22Rv1 (cell line): ENCODE results near the gene TCF12.

Experiments
- ZFX ChIP-seq: fragments of 450-650 bp; IDR thresholded peaks from 2 replicates; pipeline ENCODE4 v1.6.1; 2017; ENCODE audit warnings: antibody characterized with exemption, borderline replicate concordance
- TF ChIP-seq, protein P1 (sequence below): fragments of 450-650 bp; IDR thresholded peaks from 2 replicates; pipeline ENCODE4 v1.5.1; 2017; ENCODE audit warnings: mild to moderate bottlenecking

DNA sequence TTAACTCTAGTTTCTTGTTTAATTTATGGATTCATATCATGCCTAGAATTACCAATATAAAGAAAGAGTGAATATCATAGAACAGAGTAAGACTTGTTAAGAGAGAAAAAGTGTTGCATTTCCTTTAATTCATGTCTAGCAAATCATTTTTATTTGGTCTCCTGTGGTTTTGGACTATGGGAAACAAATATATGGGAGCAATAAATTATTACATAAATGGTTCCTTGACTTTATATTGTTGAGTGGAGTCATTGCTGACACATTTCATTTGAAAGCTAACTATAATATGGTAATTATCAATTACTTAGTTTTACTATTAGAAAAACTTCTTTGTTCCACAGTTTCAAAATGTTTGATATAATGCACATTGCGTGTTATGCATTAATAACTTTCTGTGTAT lies 313.1 kb downstream of the TCF12 start:
- TF ChIP-seq, protein P1, sequence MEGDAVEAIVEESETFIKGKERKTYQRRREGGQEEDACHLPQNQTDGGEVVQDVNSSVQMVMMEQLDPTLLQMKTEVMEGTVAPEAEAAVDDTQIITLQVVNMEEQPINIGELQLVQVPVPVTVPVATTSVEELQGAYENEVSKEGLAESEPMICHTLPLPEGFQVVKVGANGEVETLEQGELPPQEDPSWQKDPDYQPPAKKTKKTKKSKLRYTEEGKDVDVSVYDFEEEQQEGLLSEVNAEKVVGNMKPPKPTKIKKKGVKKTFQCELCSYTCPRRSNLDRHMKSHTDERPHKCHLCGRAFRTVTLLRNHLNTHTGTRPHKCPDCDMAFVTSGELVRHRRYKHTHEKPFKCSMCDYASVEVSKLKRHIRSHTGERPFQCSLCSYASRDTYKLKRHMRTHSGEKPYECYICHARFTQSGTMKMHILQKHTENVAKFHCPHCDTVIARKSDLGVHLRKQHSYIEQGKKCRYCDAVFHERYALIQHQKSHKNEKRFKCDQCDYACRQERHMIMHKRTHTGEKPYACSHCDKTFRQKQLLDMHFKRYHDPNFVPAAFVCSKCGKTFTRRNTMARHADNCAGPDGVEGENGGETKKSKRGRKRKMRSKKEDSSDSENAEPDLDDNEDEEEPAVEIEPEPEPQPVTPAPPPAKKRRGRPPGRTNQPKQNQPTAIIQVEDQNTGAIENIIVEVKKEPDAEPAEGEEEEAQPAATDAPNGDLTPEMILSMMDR = no peak
- no peak for TF ChIP-seq ZFX
